Breast epithelium (tissue), 4 donors: Measurements from ENCODE around the gene RPS29. TPM values are rescaled to one million over a fixed set of nuclear protein-coding genes. Genes with fewer than 3 reads are reported as not detected.

Experiments used
- DNase-seq, 2 donors: peaks; one replicate each; pipeline ENCODE4 v3.0.0-alpha.2; 2019; ENCODE audit warnings: low spot score in 2 of 2
- H3K27ac ChIP-seq, 2 donors: fragments of 200-600 bp; sonication (generic) in 1 of 2; one replicate each; pipeline ENCODE4 v1.5.1; 2016 to 2019; ENCODE audit warnings: mild to moderate bottlenecking in 1 of 2
- H3K27me3 ChIP-seq, 2 donors: fragments of 200-600 bp; sonication (generic) in 1 of 2; one replicate each; pipeline versions ENCODE4 v1.5.1 to v1.6.0; 2017 to 2019; ENCODE audit warnings: control low read depth in 1 of 2, mild to moderate bottlenecking in 1 of 2
- H3K36me3 ChIP-seq: fragments of 200-600 bp; one replicate; pipeline ENCODE4 v1.5.1; 2019
- H3K4me1 ChIP-seq, 2 donors: fragments of 200-600 bp; sonication (generic); one replicate each; pipeline ENCODE4 v1.5.1; 2016 to 2019; ENCODE audit warnings: control low read depth in 1 of 2
- H3K4me3 ChIP-seq, 3 donors: fragments of 200-600 bp; sonication (generic); 1 replicate in 2 of 3; 2 replicates in 1 of 3; pipeline ENCODE4 v1.5.1; 2016 to 2019; ENCODE audit warnings: mild to moderate bottlenecking in 3 of 3, moderate library complexity in 2 of 3
- H3K9me3 ChIP-seq, 2 donors: fragments of 200-600 bp; sonication (generic) in 1 of 2; one replicate each; pipeline ENCODE4 v1.5.1; 2016 to 2019; ENCODE audit warnings: control low read depth in 1 of 2
- POLR2A ChIP-seq: fragments of 450-650 bp; IDR thresholded peaks from one replicate; pipeline ENCODE4 v1.6.1; 2016; ENCODE audit warnings: antibody characterized with exemption, mild to moderate bottlenecking, moderate library complexity
- POLR2AphosphoS5 ChIP-seq, 3 donors: sonication (generic); formaldehyde crosslinking; IDR thresholded peaks; one replicate each; pipeline ENCODE4 v1.6.1; 2017; ENCODE audit warnings: antibody characterized with exemption in 3 of 3
- intact Hi-C: fragments of 100-400 bp; cut with DNase I; formaldehyde crosslinking; loops from one replicate; pipeline ENCODE4 v1.15.1; 2023; ENCODE audit warnings: low total_unique reads
- total RNA-seq, 3 donors: library from RNA; depleted of rRNA; stranded (reverse); fragments of >200 nt; gene quantifications; one replicate each; pipeline ENCODE4 v1.1.0, GENCODE V29; 2016
- TF ChIP-seq, protein P1 (sequence below), 3 donors: fragments of 450-650 bp; IDR thresholded peaks; one replicate each; pipeline ENCODE4 v1.5.1; 2016 to 2017; ENCODE audit warnings: antibody characterized with exemption in 3 of 3, mild to moderate bottlenecking in 3 of 3, moderate library complexity in 3 of 3

RPS29 gene
- total RNA-seq, 3 donors from 2014 or later = 6,323 to 14,663 (median 13,626) TPM

DNA sequence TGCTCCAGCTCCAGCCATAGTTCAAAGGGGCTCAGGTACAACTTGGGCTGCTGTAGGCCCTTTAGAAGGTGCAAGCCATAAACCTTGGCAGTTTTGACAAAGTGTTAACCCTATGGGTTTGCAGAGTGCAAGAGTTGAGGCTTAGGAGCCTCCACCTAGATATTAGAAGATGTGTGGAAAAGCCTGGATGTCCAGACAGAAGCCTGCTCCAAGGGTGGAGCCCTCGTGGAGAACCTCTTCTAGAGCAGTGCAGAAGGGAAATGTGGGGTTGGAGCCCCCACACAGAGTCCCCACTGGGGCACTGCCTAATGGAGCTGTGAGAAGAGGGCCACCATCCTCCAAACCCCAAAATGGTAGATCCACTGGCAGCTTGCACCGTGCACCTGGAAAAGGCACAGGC lies 45.1 kb downstream of the RPS29 start:
- Histone ChIP-seq H3K27ac (no peak overlapping the region), H3K36me3 (no peaks in the 10 kb centered on the region), H3K4me1 (no peaks in the 10 kb centered on the region), H3K27me3 (no peaks in the 10 kb centered on the region), H3K9me3 (peaks cover 3 to 8% of the 10 kb centered on the region in 2 donors), H3K4me3 (no peak overlapping the region)
- TF ChIP-seq POLR2AphosphoS5 (IDR thresholded peaks at IDR 0.05) = no peak
- TF ChIP-seq, protein P1, sequence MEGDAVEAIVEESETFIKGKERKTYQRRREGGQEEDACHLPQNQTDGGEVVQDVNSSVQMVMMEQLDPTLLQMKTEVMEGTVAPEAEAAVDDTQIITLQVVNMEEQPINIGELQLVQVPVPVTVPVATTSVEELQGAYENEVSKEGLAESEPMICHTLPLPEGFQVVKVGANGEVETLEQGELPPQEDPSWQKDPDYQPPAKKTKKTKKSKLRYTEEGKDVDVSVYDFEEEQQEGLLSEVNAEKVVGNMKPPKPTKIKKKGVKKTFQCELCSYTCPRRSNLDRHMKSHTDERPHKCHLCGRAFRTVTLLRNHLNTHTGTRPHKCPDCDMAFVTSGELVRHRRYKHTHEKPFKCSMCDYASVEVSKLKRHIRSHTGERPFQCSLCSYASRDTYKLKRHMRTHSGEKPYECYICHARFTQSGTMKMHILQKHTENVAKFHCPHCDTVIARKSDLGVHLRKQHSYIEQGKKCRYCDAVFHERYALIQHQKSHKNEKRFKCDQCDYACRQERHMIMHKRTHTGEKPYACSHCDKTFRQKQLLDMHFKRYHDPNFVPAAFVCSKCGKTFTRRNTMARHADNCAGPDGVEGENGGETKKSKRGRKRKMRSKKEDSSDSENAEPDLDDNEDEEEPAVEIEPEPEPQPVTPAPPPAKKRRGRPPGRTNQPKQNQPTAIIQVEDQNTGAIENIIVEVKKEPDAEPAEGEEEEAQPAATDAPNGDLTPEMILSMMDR (IDR thresholded peaks at IDR 0.05) = no peak
- no peak for TF ChIP-seq POLR2A
- DNase-seq = no peak
- intact Hi-C loops = loop anchor here (5.0 kb wide), 1 partner anchor 244 kb away; no protein-coding TSS in a partner anchor

DNA sequence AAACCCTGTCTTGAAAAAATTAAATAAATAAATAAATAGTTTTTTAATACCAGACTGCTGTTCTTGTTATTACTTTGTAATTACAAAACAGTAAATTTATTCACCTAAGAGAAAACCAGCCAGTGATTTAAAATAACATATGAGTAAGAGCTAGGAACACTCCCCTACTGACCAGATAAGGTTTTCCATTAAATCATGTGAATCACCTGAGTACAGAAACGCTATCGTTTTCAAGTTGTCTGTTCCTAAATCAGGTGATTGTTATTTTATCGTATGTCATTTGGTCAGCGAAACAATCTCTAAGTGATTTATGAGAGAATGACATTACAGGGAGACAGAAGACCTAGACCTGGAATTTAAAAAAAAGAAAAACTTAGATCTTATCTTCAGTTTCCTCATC lies 47.3 kb downstream of the RPS29 start:
- intact Hi-C loops = no loop called here
- DNase-seq = no peak
- peaks cover 3 to 8% of the 10 kb centered on the region in 2 donors for H3K9me3 ChIP-seq
- H3K27ac ChIP-seq = no peak overlapping the region
- H3K27me3 ChIP-seq = no peaks in the 10 kb centered on the region
- no peak overlapping the region for H3K4me3 ChIP-seq
- H3K4me1 ChIP-seq = no peaks in the 10 kb centered on the region
- H3K36me3 ChIP-seq = no peaks in the 10 kb centered on the region
- no peak for TF ChIP-seq POLR2A
- no peak for TF ChIP-seq POLR2AphosphoS5 (IDR thresholded peaks at IDR 0.05)

Other genes with a start within 250 kb of the RPS29 start
- gene LRR1, start 12.6 kb upstream of the RPS29 start, total RNA-seq = 1 to 10 TPM; 7.9 to 9.8 (median 9.2) TPM
- 100 to 1,000 TPM; 161 to 303 (median 269) TPM for gene RPL36AL, start 34.2 kb upstream of the RPS29 start, total RNA-seq
- 10 to 100 TPM; 21.6 to 24.9 (median 22.1) TPM for gene MGAT2, start 34.4 kb upstream of the RPS29 start, total RNA-seq
- 10 to 100 TPM in 2 of 3 donors, 1 to 10 TPM in 1; 7.2 to 15.8 (median 12.1) TPM for gene DNAAF2, start 48.9 kb upstream of the RPS29 start, total RNA-seq
- 1 to 10 TPM; 1.6 to 9.8 (median 5.6) TPM for gene POLE2, start 101.8 kb upstream of the RPS29 start, total RNA-seq
- gene KLHDC1, start 106.7 kb upstream of the RPS29 start, total RNA-seq = 10 to 100 TPM in 2 of 3 donors, 1 to 10 TPM in 1; 7.8 to 13.5 (median 11.8) TPM
- gene KLHDC2, start 181.8 kb upstream of the RPS29 start, total RNA-seq = 100 to 1,000 TPM in 1 of 3 donors, 10 to 100 TPM in 2; 74.4 to 107 (median 88.5) TPM